ENCODE data around the gene MPHOSPH6. TPM values are rescaled to one million over a fixed set of nuclear protein-coding genes. Genes with fewer than 3 reads are reported as not detected.
"Not testable (repeated sequence)": the region's sequence is repeated elsewhere in the genome, so short reads cannot be mapped to it uniquely, and the experiment has no call there.

MPHOSPH6 gene
- total RNA-seq, 1 experiment from 2014 or later: 23.5 TPM

DNA sequence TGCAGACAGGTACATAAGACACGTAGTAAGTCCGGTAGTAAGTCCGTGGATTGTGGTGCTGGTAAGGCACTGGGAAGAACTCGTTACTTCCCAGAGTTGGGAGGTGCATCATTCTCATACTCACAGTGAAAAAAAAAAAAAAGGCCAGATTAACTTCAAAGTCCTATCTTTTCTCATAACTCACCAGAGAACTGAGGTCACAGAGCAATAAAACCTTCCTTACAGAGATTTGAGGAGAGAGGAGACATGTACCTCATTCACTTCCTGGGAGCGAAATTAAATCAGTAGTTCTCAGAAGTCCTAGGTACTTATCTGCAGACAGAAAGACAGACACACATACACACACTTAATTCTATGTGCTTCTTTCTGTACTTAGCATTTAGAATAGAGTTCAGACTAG is 22.5 kb downstream of the MPHOSPH6 start:
- H3K27me3 ChIP-seq (ENCODE audit: low read length): no peaks in the 10 kb centered on the region
- ATAC-seq (no peak), DNase-seq (no peak)
- no peaks in the 10 kb centered on the region for H3K79me2 ChIP-seq (ENCODE audit: low read length)
- H3K36me3 ChIP-seq (ENCODE audit: low read depth, low read length): peaks cover 8% of the 10 kb centered on the region; the same call in 1 of the 2 replicates
- peaks cover 4% of the 10 kb centered on the region; the same call in 1 of the 2 replicates for H3K4me1 ChIP-seq (ENCODE audit: insufficient read depth, low read length)
- H3K9me2 ChIP-seq (replicated peaks; ENCODE audit: low read length): no peaks in the 10 kb centered on the region
- intact Hi-C loops (cut with micrococcal nuclease): no loop called here
- POLR2A ChIA-PET (ENCODE audit: unreplicated experiment): no interaction called here
- H3K9me3 ChIP-seq (ENCODE audit: low read length): no peaks in the 10 kb centered on the region
- no peak overlapping the region for H3K4me3 ChIP-seq (ENCODE audit: low read length)
- BruUV-seq (replicated peaks): no TSS peak
- H4K20me1 ChIP-seq (ENCODE audit: low read length): no peaks in the 10 kb centered on the region
- CTCF ChIA-PET: no interaction called here
- no peaks in the 10 kb centered on the region for H3F3A ChIP-seq (ENCODE audit: low read length, unreplicated experiment)
- H2AFZ ChIP-seq (ENCODE audit: low read length): no peak overlapping the region
- TF ChIP-seq EZH2 (IDR thresholded peaks at IDR 0.05; ENCODE audit: low read length, unreplicated experiment) (no peak), CTCF (conservative IDR thresholded peaks at IDR 0.05; ENCODE audit: low read depth, low read length) (no peak), EZH2phosphoT487 (IDR thresholded peaks at IDR 0.05; ENCODE audit: borderline replicate concordance, low read length) (no peak)
- H3K27ac ChIP-seq (ENCODE audit: low read length): no peak overlapping the region
- no peak overlapping the region for H3K4me2 ChIP-seq (ENCODE audit: low read length)
- no peak overlapping the region for H3K9ac ChIP-seq (ENCODE audit: low read length)

GRCh38 chr16:82146957-82147356 is 23.1 kb downstream of the MPHOSPH6 start:
- TF ChIP-seq EZH2 (IDR thresholded peaks at IDR 0.05; ENCODE audit: low read length, unreplicated experiment) (no peak), CTCF (conservative IDR thresholded peaks at IDR 0.05; ENCODE audit: low read depth, low read length) (no peak), EZH2phosphoT487 (IDR thresholded peaks at IDR 0.05; ENCODE audit: borderline replicate concordance, low read length) (no peak)
- Histone ChIP-seq H3K9me2 (replicated peaks; ENCODE audit: low read length) (no peaks in the 10 kb centered on the region), H3F3A (ENCODE audit: low read length, unreplicated experiment) (no peaks in the 10 kb centered on the region), H3K27me3 (ENCODE audit: low read length) (no peaks in the 10 kb centered on the region), H4K20me1 (ENCODE audit: low read length) (no peaks in the 10 kb centered on the region), H3K36me3 (ENCODE audit: low read depth, low read length) (peaks cover 8% of the 10 kb centered on the region; the same call in 1 of the 2 replicates), H2AFZ (ENCODE audit: low read length) (no peak overlapping the region), H3K4me1 (ENCODE audit: insufficient read depth, low read length) (no peaks in the 10 kb centered on the region; the same call in 1 of the 2 replicates), H3K4me2 (ENCODE audit: low read length) (no peak overlapping the region), H3K27ac (ENCODE audit: low read length) (no peak overlapping the region), H3K9ac (ENCODE audit: low read length) (no peak overlapping the region), H3K9me3 (ENCODE audit: low read length) (no peaks in the 10 kb centered on the region), H3K79me2 (ENCODE audit: low read length) (no peaks in the 10 kb centered on the region), H3K4me3 (ENCODE audit: low read length) (no peak overlapping the region)
- ChIA-PET POLR2A (ENCODE audit: unreplicated experiment) (no interaction called here), CTCF (no interaction called here)
- DNase-seq (no peak), ATAC-seq (no peak)
- BruUV-seq (replicated peaks): no TSS peak
- intact Hi-C loops (cut with micrococcal nuclease): no loop called here

DNA sequence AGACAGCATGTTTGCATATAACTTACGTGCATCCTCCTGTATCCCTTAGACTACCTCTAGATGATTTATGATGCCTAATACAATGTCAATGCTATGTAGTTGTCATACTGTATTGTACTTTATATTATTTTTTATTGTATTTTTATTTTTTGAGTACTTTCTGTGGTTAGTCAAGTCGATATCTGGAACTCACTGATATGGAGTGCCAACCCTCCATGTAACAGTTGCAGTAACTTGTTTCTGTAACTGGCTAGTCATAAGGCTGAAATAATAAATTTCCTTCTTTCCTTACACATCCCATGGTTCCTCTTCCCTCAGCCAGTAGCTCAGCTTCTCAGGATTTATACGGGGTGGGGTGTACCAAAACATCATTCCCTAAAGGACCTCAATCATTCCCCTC is 23.5 kb downstream of the MPHOSPH6 start:
- Histone ChIP-seq H3K36me3 (ENCODE audit: low read depth, low read length) (peaks cover 8% of the 10 kb centered on the region; the same call in 1 of the 2 replicates), H4K20me1 (ENCODE audit: low read length) (no peaks in the 10 kb centered on the region), H3K4me1 (ENCODE audit: insufficient read depth, low read length) (no peaks in the 10 kb centered on the region), H3K27me3 (ENCODE audit: low read length) (no peaks in the 10 kb centered on the region), H3K27ac (ENCODE audit: low read length) (no peak overlapping the region), H2AFZ (ENCODE audit: low read length) (no peak overlapping the region), H3K4me3 (ENCODE audit: low read length) (no peak overlapping the region), H3F3A (ENCODE audit: low read length, unreplicated experiment) (no peaks in the 10 kb centered on the region), H3K9me3 (ENCODE audit: low read length) (no peaks in the 10 kb centered on the region), H3K79me2 (ENCODE audit: low read length) (no peaks in the 10 kb centered on the region), H3K9me2 (replicated peaks; ENCODE audit: low read length) (no peaks in the 10 kb centered on the region), H3K4me2 (ENCODE audit: low read length) (no peak overlapping the region), H3K9ac (ENCODE audit: low read length) (no peak overlapping the region)
- ChIA-PET CTCF (no interaction called here), POLR2A (ENCODE audit: unreplicated experiment) (no interaction called here)
- ATAC-seq (no peak), DNase-seq (no peak)
- intact Hi-C loops (cut with micrococcal nuclease): no loop called here
- TF ChIP-seq EZH2phosphoT487 (IDR thresholded peaks at IDR 0.05; ENCODE audit: borderline replicate concordance, low read length) (no peak), CTCF (conservative IDR thresholded peaks at IDR 0.05; ENCODE audit: low read depth, low read length) (no peak), EZH2 (IDR thresholded peaks at IDR 0.05; ENCODE audit: low read length, unreplicated experiment) (no peak)
- no TSS peak for BruUV-seq (replicated peaks)

DNA sequence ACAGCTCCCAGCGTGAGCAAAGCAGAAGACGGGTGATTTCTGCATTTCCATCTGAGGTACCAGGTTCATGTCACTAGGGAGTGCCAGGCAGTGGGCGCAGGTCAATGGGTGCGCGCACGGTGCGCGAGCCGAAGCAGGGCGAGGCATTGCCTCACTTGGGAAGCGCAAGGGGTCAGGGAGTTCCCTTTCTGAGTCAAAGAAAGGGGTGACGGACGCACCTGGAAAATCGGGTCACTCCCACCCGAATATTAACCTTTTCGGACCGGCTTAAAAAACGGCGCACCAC is 30.8 kb downstream of the MPHOSPH6 start:
- BruUV-seq (replicated peaks); H2AFZ ChIP-seq (ENCODE audit: low read length); H3F3A ChIP-seq (ENCODE audit: low read length, unreplicated experiment); ATAC-seq; H3K79me2 ChIP-seq (ENCODE audit: low read length); H3K9ac ChIP-seq (ENCODE audit: low read length); POLR2A ChIA-PET (ENCODE audit: unreplicated experiment); H4K20me1 ChIP-seq (ENCODE audit: low read length); CTCF ChIA-PET; H3K4me3 ChIP-seq (ENCODE audit: low read length); intact Hi-C loops (cut with micrococcal nuclease); H3K4me2 ChIP-seq (ENCODE audit: low read length); H3K9me2 ChIP-seq (replicated peaks; ENCODE audit: low read length); H3K9me3 ChIP-seq (ENCODE audit: low read length); H3K27me3 ChIP-seq (ENCODE audit: low read length); H3K4me1 ChIP-seq (ENCODE audit: insufficient read depth, low read length); H3K27ac ChIP-seq (ENCODE audit: low read length); H3K36me3 ChIP-seq (ENCODE audit: low read depth, low read length); DNase-seq: not testable (repeated sequence)

Measured in PC-3 (cell line).